GM12891 (cell line): ENCODE measurements around the gene FERMT2.

Experiments used
- DNase-seq: peaks from one replicate; pipeline ENCODE4 v3.0.0; 2011; ENCODE audit warnings: low spot score; ENCODE audit not compliant: insufficient read length
- FAIRE-seq: peaks from 2 replicates; lab custom pipeline; 2011; peaks lifted over from hg19 to GRCh38; lab: Jason Lieb, UNC
- PAX5 ChIP-seq: IDR thresholded peaks from 2 replicates; pipeline ENCODE4 v1.6.1; 2011; ENCODE audit warnings: low read length, moderate library complexity, mild to moderate bottlenecking; ENCODE audit not compliant: insufficient read depth, severe bottlenecking
- POLR2A ChIP-seq: IDR thresholded peaks from 2 replicates; pipeline ENCODE4 v1.6.1; 2011; ENCODE audit warnings: low read depth, low read length, control low read depth
- POLR2AphosphoS5 ChIP-seq: IDR thresholded peaks from 2 replicates; pipeline ENCODE4 v1.6.1; 2011; ENCODE audit warnings: low read depth, low read length, control low read depth
- POU2F2 ChIP-seq: IDR thresholded peaks from 2 replicates; pipeline ENCODE4 v1.6.1; 2011; ENCODE audit warnings: low read depth, mild to moderate bottlenecking, control low read depth, low read length, moderate library complexity
- SPI1 ChIP-seq: IDR thresholded peaks from 2 replicates; pipeline ENCODE4 v1.6.1; 2011; ENCODE audit warnings: low read depth, low read length, control low read depth
- TAF1 ChIP-seq: IDR thresholded peaks from 2 replicates; pipeline ENCODE4 v1.6.1; 2011; ENCODE audit warnings: low read depth, low read length, control low read depth

Gene FERMT2

GRCh38 chr14:52911904-52912303, 38.9 kb downstream of the FERMT2 start:
- no peak for FAIRE-seq
- no peak for TF ChIP-seq SPI1
- no peak for TF ChIP-seq PAX5
- TF ChIP-seq POLR2A: no peak
- no peak for TF ChIP-seq TAF1
- no peak for TF ChIP-seq POLR2AphosphoS5
- TF ChIP-seq POU2F2: no peak
- DNase-seq: no peak

- FAIRE-seq (no peak), DNase-seq (no peak)
- TF ChIP-seq POU2F2 (no peak), POLR2AphosphoS5 (no peak), POLR2A (no peak), PAX5 (no peak), TAF1 (no peak), SPI1 (no peak)
Observed at GRCh38 chr14:52910572-52910971, 40.3 kb downstream of the FERMT2 start.

- TF ChIP-seq PAX5 (no peak), POLR2AphosphoS5 (no peak), TAF1 (no peak), POLR2A (no peak), SPI1 (no peak), POU2F2 (no peak)
- DNase-seq: no peak
- FAIRE-seq: no peak
Observed at GRCh38 chr14:52907949-52908348, 42.9 kb downstream of the FERMT2 start.

- no peak for TF ChIP-seq PAX5
- TF ChIP-seq POLR2AphosphoS5: no peak
- TF ChIP-seq TAF1: no peak
- no peak for TF ChIP-seq SPI1
- TF ChIP-seq POU2F2: no peak
- TF ChIP-seq POLR2A: no peak
- no peak for FAIRE-seq
- DNase-seq: no peak
Observed at GRCh38 chr14:52906141-52906601, 44.7 kb downstream of the FERMT2 start.

GRCh38 chr14:52902971-52903619, 47.8 kb downstream of the FERMT2 start:
- TF ChIP-seq TAF1: no peak
- TF ChIP-seq POLR2A: no peak
- no peak for TF ChIP-seq POU2F2
- no peak for TF ChIP-seq POLR2AphosphoS5
- TF ChIP-seq PAX5: no peak
- no peak for TF ChIP-seq SPI1
- FAIRE-seq (no peak), DNase-seq (no peak)

GRCh38 chr14:52901357-52901980, 49.4 kb downstream of the FERMT2 start:
- no peak for DNase-seq
- TF ChIP-seq POU2F2 (no peak), POLR2A (no peak), TAF1 (no peak), POLR2AphosphoS5 (no peak), SPI1 (no peak), PAX5 (no peak)
- FAIRE-seq: no peak

GRCh38 chr14:52900731-52901130, 50.1 kb downstream of the FERMT2 start:
- FAIRE-seq (no peak), DNase-seq (no peak)
- TF ChIP-seq POLR2A: no peak
- no peak for TF ChIP-seq POLR2AphosphoS5
- TF ChIP-seq POU2F2: no peak
- TF ChIP-seq TAF1: no peak
- TF ChIP-seq PAX5: no peak
- TF ChIP-seq SPI1: no peak

GRCh38 chr14:52898496-52898895, 52.4 kb downstream of the FERMT2 start:
- TF ChIP-seq TAF1 (no peak), SPI1 (no peak), POLR2A (no peak), PAX5 (no peak), POLR2AphosphoS5 (no peak), POU2F2 (no peak)
- no peak for DNase-seq
- no peak for FAIRE-seq

GRCh38 chr14:52895000-52895399, 55.9 kb downstream of the FERMT2 start:
- DNase-seq (no peak), FAIRE-seq (peak; percentile 71)
- TF ChIP-seq TAF1: no peak
- no peak for TF ChIP-seq POLR2A
- TF ChIP-seq POU2F2: no peak
- no peak for TF ChIP-seq PAX5
- TF ChIP-seq SPI1: 0 out of 2 replicates have a peak, but pooled peaks have one; percentile 3
- no peak for TF ChIP-seq POLR2AphosphoS5

GRCh38 chr14:52891800-52892199, 59.0 kb downstream of the FERMT2 start:
- DNase-seq (no peak), FAIRE-seq (no peak)
- TF ChIP-seq POU2F2: no peak
- no peak for TF ChIP-seq TAF1
- no peak for TF ChIP-seq POLR2AphosphoS5
- no peak for TF ChIP-seq SPI1
- TF ChIP-seq POLR2A: no peak
- no peak for TF ChIP-seq PAX5
